WTC11 (cell line): ENCODE data around the gene TMC7. TPM values are rescaled to one million over a fixed set of nuclear protein-coding genes. Genes with fewer than 3 reads are reported as not detected.

ENCODE experiments used
- ATAC-seq: fragments of 200-7000 bp; cut with Tn5 transposase; 2 replicates; pipeline ENCODE4 v1.10.0; 2021; ENCODE audit warnings: mild to moderate bottlenecking, moderate library complexity
- CTCF ChIA-PET: fragments of 300-600 bp; sonication (Branson Sonifier 250); formaldehyde crosslinking; loops from one replicate; lab custom pipeline; 2021; ENCODE audit warnings: antibody characterized with exemption; lab: Charles Lee
- POLR2A ChIA-PET: fragments of 350-600 bp; sonication (Branson Sonifier 250); formaldehyde crosslinking; loops from one replicate; lab custom pipeline; 2021; ENCODE audit warnings: antibody characterized with exemption; lab: Charles Lee
- DNase-seq: peaks from one replicate; pipeline ENCODE4 v3.0.0; 2021; ENCODE audit warnings: low spot score
- H3K27ac Mint-ChIP-seq: 2 replicates; pipeline ENCODE4 v1.8.0; 2021; ENCODE audit warnings: mixed read lengths
- H3K27me3 Mint-ChIP-seq: 2 replicates; pipeline ENCODE4 v1.8.0; 2021; ENCODE audit warnings: low read depth, mild to moderate bottlenecking, moderate library complexity, mixed read lengths
- H3K36me3 Mint-ChIP-seq: 2 replicates; pipeline ENCODE4 v1.8.0; 2021; ENCODE audit warnings: mixed read lengths
- H3K4me1 Mint-ChIP-seq: 2 replicates; pipeline ENCODE4 v1.8.0; 2022; ENCODE audit warnings: mixed read lengths
- H3K4me3 Mint-ChIP-seq: 2 replicates; pipeline ENCODE4 v1.8.0; 2021; ENCODE audit warnings: mild to moderate bottlenecking, moderate library complexity, mixed read lengths
- H3K9me3 Mint-ChIP-seq: 2 replicates; pipeline ENCODE4 v1.8.0; 2021; ENCODE audit warnings: mixed read lengths
- ARID4B ChIP-seq: sonication (generic); formaldehyde crosslinking; IDR thresholded peaks from 2 replicates; pipeline ENCODE4 v1.8.0; 2023; ENCODE audit warnings: missing genetic modification reagents, mild to moderate bottlenecking, borderline replicate concordance
- CTCF ChIP-seq: fragments of 200-600 bp; IDR thresholded peaks from 2 replicates; pipeline ENCODE4 v1.8.0; 2022; ENCODE audit warnings: antibody characterized with exemption
- ESRRA ChIP-seq: sonication (generic); formaldehyde crosslinking; IDR thresholded peaks from 2 replicates; pipeline ENCODE4 v1.8.1; 2022; ENCODE audit warnings: mild to moderate bottlenecking, missing genetic modification reagents, borderline replicate concordance
- GABPB1 ChIP-seq: sonication (generic); formaldehyde crosslinking; IDR thresholded peaks from 2 replicates; pipeline ENCODE4 v1.8.1; 2023; ENCODE audit warnings: mild to moderate bottlenecking, missing genetic modification reagents
- MLX ChIP-seq: sonication (generic); formaldehyde crosslinking; IDR thresholded peaks from 2 replicates; pipeline ENCODE4 v1.8.1; 2023; ENCODE audit warnings: mild to moderate bottlenecking, missing genetic modification reagents, moderate library complexity
- MXD4 ChIP-seq: fragments of 250-450 bp; sonication (Bioruptor Pico); IDR thresholded peaks from 2 replicates; pipeline ENCODE4 v1.8.0; 2021; ENCODE audit warnings: mild to moderate bottlenecking, moderate library complexity, borderline replicate concordance
- TP53 ChIP-seq: sonication (generic); formaldehyde crosslinking; IDR thresholded peaks from 2 replicates; pipeline ENCODE4 v1.8.1; 2023; ENCODE audit warnings: mild to moderate bottlenecking, missing genetic modification reagents
- USF2 ChIP-seq: sonication (generic); formaldehyde crosslinking; IDR thresholded peaks from 2 replicates; pipeline ENCODE4 v1.8.1; 2023; ENCODE audit warnings: mild to moderate bottlenecking, missing genetic modification reagents, moderate library complexity
- ZBTB43 ChIP-seq: sonication (generic); formaldehyde crosslinking; IDR thresholded peaks from 2 replicates; pipeline ENCODE4 v1.8.1; 2023; ENCODE audit warnings: mild to moderate bottlenecking, missing genetic modification reagents
- ZNF512 ChIP-seq: sonication (generic); formaldehyde crosslinking; IDR thresholded peaks from 2 replicates; pipeline ENCODE4 v1.8.1; 2022; ENCODE audit warnings: missing genetic modification reagents, borderline replicate concordance
- ZNF532 ChIP-seq: fragments of 250-450 bp; sonication (Bioruptor Pico); IDR thresholded peaks from 2 replicates; pipeline ENCODE4 v1.9.0; 2021; ENCODE audit warnings: mild to moderate bottlenecking, borderline replicate concordance
- total RNA-seq: library from RNA; stranded (reverse); gene quantifications from 3 replicates; pipeline ENCODE4 v1.2.3, GENCODE V29; 2021

Gene TMC7
- total RNA-seq, 1 experiment from 2014 or later, result 2.5 TPM

DNA sequence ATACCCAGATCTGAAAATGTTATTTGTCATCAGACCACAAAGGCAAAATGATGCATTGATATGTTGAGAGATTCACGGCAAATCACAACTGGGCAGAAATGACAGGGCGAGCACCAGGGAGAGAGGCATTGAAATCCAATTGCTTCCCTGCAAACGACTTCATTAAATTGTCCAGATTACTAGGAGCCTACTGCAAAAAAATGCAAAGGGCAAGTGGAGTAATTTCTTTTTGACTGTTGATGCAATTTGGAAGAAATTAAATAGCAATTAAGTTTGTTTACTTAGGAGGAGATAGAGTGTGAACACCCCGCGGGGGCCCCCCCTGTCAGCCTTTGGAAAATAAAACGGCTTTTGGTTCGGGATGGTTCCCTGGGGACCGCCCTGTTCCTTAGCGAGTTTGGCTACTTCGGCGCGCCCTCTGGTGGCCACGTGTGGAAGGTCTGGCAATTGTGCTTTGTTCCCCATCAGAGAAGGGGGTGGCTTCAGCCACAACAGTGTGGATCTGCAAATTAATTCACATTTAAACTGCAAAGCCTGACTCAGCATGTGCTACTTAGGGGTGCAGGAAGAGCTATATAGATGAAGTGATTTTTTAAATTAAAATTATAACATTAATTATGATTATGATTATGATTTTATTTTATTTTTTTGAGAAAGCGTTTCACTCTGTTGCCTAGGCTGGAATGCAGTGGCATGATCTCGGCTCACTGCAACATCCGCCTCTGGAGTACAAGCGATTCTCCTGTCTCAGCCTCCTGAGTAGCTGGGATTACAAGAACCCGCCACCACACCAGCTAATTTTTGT lies 14.5 kb upstream of the TMC7 start:
- peaks cover 11% of the 10 kb centered on the region for H3K4me1 Mint-ChIP-seq
- TF ChIP-seq ZNF512 (CRISPR knock-in tag) (no peak), ARID4B (CRISPR knock-in tag) (no peak), ZNF532 (CRISPR knock-in tag) (no peak), MLX (CRISPR knock-in tag) (no peak), CTCF (peak; percentile 90), MXD4 (CRISPR knock-in tag) (no peak), TP53 (CRISPR knock-in tag) (no peak), ZBTB43 (no peak), USF2 (CRISPR knock-in tag) (no peak), ESRRA (CRISPR knock-in tag) (no peak), GABPB1 (CRISPR knock-in tag) (peak; percentile 14; the same call in 1 of the 2 replicates)
- peaks cover 6% of the 10 kb centered on the region; the same call in 1 of the 2 replicates for H3K27me3 Mint-ChIP-seq
- ChIA-PET CTCF (interaction anchor here (0.8 kb wide), 2 partner anchors 11 to 168 kb away, joined by 3 read pairs; partner anchors contain the start of gene ARL6IP1), POLR2A (no interaction called here)
- peak overlapping the region; percentile 49 for H3K4me3 Mint-ChIP-seq
- H3K9me3 Mint-ChIP-seq, result no peaks in the 10 kb centered on the region
- no peaks in the 10 kb centered on the region for H3K36me3 Mint-ChIP-seq
- H3K27ac Mint-ChIP-seq, result no peak overlapping the region
- ATAC-seq (peak; percentile 98), DNase-seq (peak; percentile 93)
